Left ventricle myocardium inferior (tissue), 1 donor: ENCODE results near the gene ZFHX3. TPM values are rescaled to one million over a fixed set of nuclear protein-coding genes. Genes with fewer than 3 reads are reported as not detected.
A peak's percentile ranks its signal among the peaks of the same experiment; 100 is the strongest.

Experiments used
- DNase-seq: peaks from one replicate; pipeline ENCODE4 v3.0.0-alpha.2; 2020
- H3K27ac ChIP-seq: fragments of 200-600 bp; replicated peaks from 2 replicates; pipeline ENCODE4 v1.8.0; 2021
- H3K27me3 ChIP-seq: fragments of 200-600 bp; 2 replicates; pipeline ENCODE4 v1.8.0; 2021; ENCODE audit warnings: low read depth
- H3K36me3 ChIP-seq: fragments of 200-600 bp; 2 replicates; pipeline ENCODE4 v1.8.0; 2021
- H3K4me1 ChIP-seq: fragments of 200-600 bp; 2 replicates; pipeline ENCODE4 v1.8.0; 2021
- H3K4me3 ChIP-seq: fragments of 200-600 bp; 2 replicates; pipeline ENCODE4 v1.8.0; 2021; ENCODE audit warnings: mild to moderate bottlenecking, moderate library complexity
- H3K9me3 ChIP-seq: fragments of 200-600 bp; replicated peaks from 2 replicates; pipeline ENCODE4 v1.8.0; 2021
- CTCF ChIP-seq: fragments of 200-600 bp; IDR thresholded peaks from 2 replicates; pipeline ENCODE4 v1.8.0; 2021; ENCODE audit warnings: antibody characterized with exemption, mild to moderate bottlenecking, borderline replicate concordance
- intact Hi-C: fragments of 100-400 bp; cut with micrococcal nuclease; formaldehyde crosslinking; loops from one replicate; pipeline ENCODE4 v1.11.0; 2022
- total RNA-seq: library from RNA; stranded (reverse); fragmentation: NEBNext Ultra II Directional; extraction: Animal tissue kit (Norgen Biotek cat#: 25700); gene quantifications from one replicate; pipeline ENCODE4 v1.2.1, GENCODE V29; 2021
- donor health status: DM: no; HTN: yes; CAD: no; lungs with severe emphysema.

The ZFHX3 gene
- total RNA-seq, 1 donor from 2014 or later: 9.6 TPM

DNA sequence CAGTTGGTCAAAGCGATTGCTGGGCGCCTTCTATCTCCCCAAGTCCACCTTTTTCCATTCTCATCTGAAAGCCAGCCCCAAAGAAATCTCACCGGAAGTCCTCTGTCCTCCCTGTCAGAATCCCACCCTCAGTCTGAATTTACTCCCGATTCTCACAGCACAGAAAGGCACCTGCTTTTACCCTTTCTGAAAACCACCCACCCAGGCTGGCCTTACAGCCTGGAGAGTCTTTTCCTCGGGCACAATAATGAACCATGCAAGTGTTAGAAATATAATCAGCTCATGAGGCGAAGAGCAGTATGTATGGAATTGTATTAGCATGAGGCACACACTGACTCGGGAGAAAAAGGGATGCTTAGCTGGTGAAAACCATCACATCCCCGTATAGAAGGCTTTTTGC, 1.2 kb upstream of the ZFHX3 start:
- Histone ChIP-seq H3K4me3 (peak overlapping the region; percentile 94), H3K36me3 (no peaks in the 10 kb centered on the region), H3K4me1 (peaks cover 87% of the 10 kb centered on the region)

GRCh38 chr16:73048292-73049080, 558 bp upstream of the ZFHX3 start:
- H3K36me3 ChIP-seq: no peaks in the 10 kb centered on the region
- TF ChIP-seq CTCF: no peak
- intact Hi-C loops: no loop called here
- H3K27me3 ChIP-seq: no peaks in the 10 kb centered on the region
- peaks cover 87% of the 10 kb centered on the region for H3K4me1 ChIP-seq
- peak overlapping the region; percentile 94 for H3K4me3 ChIP-seq
- no peaks in the 10 kb centered on the region for H3K9me3 ChIP-seq
- peak; percentile 78 for DNase-seq
- H3K27ac ChIP-seq: peak overlapping the region; percentile 97

More for the DNA sequence above, 1.2 kb upstream of the ZFHX3 start:
- H3K27ac ChIP-seq: peak overlapping the region; percentile 97
- DNase-seq: no peak
- intact Hi-C loops: no loop called here
- H3K9me3 ChIP-seq: no peaks in the 10 kb centered on the region
- no peak for TF ChIP-seq CTCF
- H3K27me3 ChIP-seq: no peaks in the 10 kb centered on the region

DNA sequence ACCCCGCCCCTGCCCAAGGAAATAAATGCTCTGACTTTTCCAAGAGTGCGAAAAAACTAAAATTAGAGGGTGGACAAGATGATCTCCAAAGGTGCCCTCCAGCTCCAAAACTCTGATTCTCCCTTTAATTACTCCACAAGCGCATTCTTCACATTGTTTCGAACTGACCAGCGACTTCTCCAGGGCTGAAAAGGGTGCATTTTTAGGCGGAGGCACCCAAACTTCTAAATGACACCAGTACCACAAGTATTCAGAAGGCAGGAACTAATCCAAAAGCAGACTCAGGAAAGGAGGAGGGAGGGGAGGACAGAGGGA, 750 bp downstream of the ZFHX3 start:
- intact Hi-C loops: no loop called here
- DNase-seq: no peak
- H3K4me1 ChIP-seq: peaks cover 85% of the 10 kb centered on the region

DNA sequence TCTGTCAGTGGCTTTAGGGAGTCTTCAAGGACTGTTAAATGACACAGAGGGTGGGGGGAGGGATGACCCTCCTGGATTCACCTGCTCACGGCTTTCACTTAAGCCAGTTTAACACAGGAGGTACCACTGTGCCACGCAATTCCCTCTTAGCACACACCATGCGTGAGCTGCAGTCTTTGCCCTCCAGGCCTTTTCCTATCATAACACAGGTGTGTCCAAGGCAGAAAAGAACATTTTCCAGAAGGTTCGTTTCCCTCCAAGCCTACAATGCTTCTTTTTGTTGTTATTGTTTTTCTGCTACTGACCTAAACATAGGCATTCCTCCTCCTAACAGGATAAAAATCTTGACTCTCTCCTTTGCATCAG, 1.1 kb downstream of the ZFHX3 start:
- intact Hi-C loops: no loop called here

More for the DNA sequence above, 750 bp downstream of the ZFHX3 start:
- Histone ChIP-seq H3K27ac (peak overlapping the region; percentile 97), H3K9me3 (no peaks in the 10 kb centered on the region), H3K27me3 (no peaks in the 10 kb centered on the region), H3K36me3 (no peaks in the 10 kb centered on the region), H3K4me3 (peak overlapping the region; percentile 94)
- TF ChIP-seq CTCF: no peak

GRCh38 chr16:73046202-73046848, 1.6 kb downstream of the ZFHX3 start:
- Histone ChIP-seq H3K27ac (peak overlapping the region; percentile 97), H3K4me3 (peak overlapping the region; percentile 94), H3K4me1 (peaks cover 89% of the 10 kb centered on the region), H3K9me3 (no peaks in the 10 kb centered on the region), H3K36me3 (no peaks in the 10 kb centered on the region), H3K27me3 (no peaks in the 10 kb centered on the region)
- no peak for DNase-seq
- intact Hi-C loops: no loop called here
- TF ChIP-seq CTCF: no peak

More for the DNA sequence above, 1.1 kb downstream of the ZFHX3 start:
- Histone ChIP-seq H3K4me3 (peak overlapping the region; percentile 94), H3K27me3 (no peaks in the 10 kb centered on the region), H3K27ac (peak overlapping the region; percentile 97), H3K36me3 (no peaks in the 10 kb centered on the region), H3K4me1 (peaks cover 85% of the 10 kb centered on the region), H3K9me3 (no peaks in the 10 kb centered on the region)
- TF ChIP-seq CTCF: no peak
- DNase-seq: no peak
